Hindlimb muscle (tissue), 1 donor: ENCODE data around the gene SNAPC5. TPM values are rescaled to one million over a fixed set of nuclear protein-coding genes. Genes with fewer than 3 reads are reported as not detected.
A peak's percentile ranks its signal among the peaks of the same experiment; 100 is the strongest.

Experiments used
- DNase-seq: peaks from one replicate; pipeline ENCODE4 v3.0.0-alpha.2; 2013
- polyA plus RNA-seq: library from polyadenylated mRNA; unstranded; fragments of 120-200 nt; gene quantifications from one replicate; pipeline ENCODE4 v1.2.1, GENCODE V29; 2013; ENCODE audit not compliant: insufficient read length

The SNAPC5 gene
- polyA plus RNA-seq, 1 donor, result 34.0 TPM

GRCh38 chr15:66454143-66454542 is 43.4 kb downstream of the SNAPC5 start:
- DNase-seq, result no peak

- peak; percentile 13 for DNase-seq
Observed at GRCh38 chr15:66452971-66453580, 44.5 kb downstream of the SNAPC5 start.

DNA sequence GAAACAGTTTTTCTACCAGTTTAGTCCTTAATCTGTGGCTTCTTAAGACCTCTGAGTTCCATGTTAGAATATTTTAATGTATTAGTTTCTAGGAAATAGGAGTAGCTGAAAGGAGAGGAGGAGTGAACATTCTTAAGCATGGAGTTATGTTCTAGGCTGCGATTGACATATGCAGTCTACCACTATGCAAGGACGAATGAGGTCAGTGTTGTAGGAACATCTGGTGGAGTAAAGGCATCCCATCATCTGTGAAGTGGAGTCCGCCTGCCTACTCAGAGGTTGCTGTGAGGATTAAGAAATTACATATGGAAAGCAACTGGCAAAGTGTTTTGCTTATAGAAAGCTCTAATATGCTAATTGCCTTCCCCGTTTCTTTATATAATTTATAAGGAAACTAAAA is 45.1 kb downstream of the SNAPC5 start:
- DNase-seq, result no peak

Other genes starting within 250 kb of the SNAPC5 start
- 0.26 TPM for gene MEGF11, start 244.0 kb downstream of the SNAPC5 start, polyA plus RNA-seq
- 30.3 TPM for gene DIS3L, start 204.2 kb downstream of the SNAPC5 start, polyA plus RNA-seq
- 12.8 TPM for gene TIPIN, start 141.1 kb downstream of the SNAPC5 start, polyA plus RNA-seq
- gene MAP2K1, start 110.8 kb downstream of the SNAPC5 start, polyA plus RNA-seq, result 82.1 TPM
- 6,006 TPM for gene RPL4, start 7.1 kb upstream of the SNAPC5 start, polyA plus RNA-seq
- gene ZWILCH, start 7.6 kb upstream of the SNAPC5 start, polyA plus RNA-seq, result 11.4 TPM
- 0.13 TPM for gene LCTL, start 68.2 kb upstream of the SNAPC5 start, polyA plus RNA-seq
- gene SMAD6, start 204.5 kb upstream of the SNAPC5 start, polyA plus RNA-seq, result 7.5 TPM